ENCODE measurements around the gene TPM4.

GRCh38 chr19:16136185-16136999 lies 60.1 kb downstream of the TPM4 start:
- no peak for TF ChIP-seq POLR2AphosphoS5 (IDR thresholded peaks at IDR 0.05; ENCODE audit: low read depth, low read length)
- no peak for TF ChIP-seq TAF1 (IDR thresholded peaks at IDR 0.05; ENCODE audit: borderline replicate concordance, insufficient read depth, low read length)
- TF ChIP-seq REST (IDR thresholded peaks at IDR 0.05; ENCODE audit: insufficient read depth in 1 of 2, low read depth in 2 of 2, low read length in 2 of 2) = no peak
- no peak for TF ChIP-seq SIN3A (IDR thresholded peaks at IDR 0.05; ENCODE audit: borderline replicate concordance, insufficient read depth, low read length)

Data from PFSK-1 (cell line).